Epithelial cell of proximal tubule (primary cell): ENCODE data around the gene FASN. TPM values are rescaled to one million over a fixed set of nuclear protein-coding genes. Genes with fewer than 3 reads are reported as not detected.

Experiments used
- DNase-seq: peaks from one replicate; pipeline ENCODE4 v3.0.0-alpha.2; 2011; ENCODE audit warnings: low read depth
- H3K4me3 ChIP-seq: 2 replicates; pipeline ENCODE4 v1.5.1; 2011; ENCODE audit warnings: low read depth, mild to moderate bottlenecking, low read length
- total RNA-seq: library from RNA; depleted of rRNA; stranded (reverse); fragments of >200 nt; gene quantifications from 2 replicates; pipeline ENCODE4 v1.2.3, GENCODE V29; 2015
- TF ChIP-seq, protein P1 (sequence below): conservative IDR thresholded peaks from 2 replicates; pipeline ENCODE4 v1.5.1; 2012; ENCODE audit warnings: low read depth, mild to moderate bottlenecking, low read length

Gene FASN
- total RNA-seq, 1 donor from 2014 or later, result 94.7 TPM

DNA sequence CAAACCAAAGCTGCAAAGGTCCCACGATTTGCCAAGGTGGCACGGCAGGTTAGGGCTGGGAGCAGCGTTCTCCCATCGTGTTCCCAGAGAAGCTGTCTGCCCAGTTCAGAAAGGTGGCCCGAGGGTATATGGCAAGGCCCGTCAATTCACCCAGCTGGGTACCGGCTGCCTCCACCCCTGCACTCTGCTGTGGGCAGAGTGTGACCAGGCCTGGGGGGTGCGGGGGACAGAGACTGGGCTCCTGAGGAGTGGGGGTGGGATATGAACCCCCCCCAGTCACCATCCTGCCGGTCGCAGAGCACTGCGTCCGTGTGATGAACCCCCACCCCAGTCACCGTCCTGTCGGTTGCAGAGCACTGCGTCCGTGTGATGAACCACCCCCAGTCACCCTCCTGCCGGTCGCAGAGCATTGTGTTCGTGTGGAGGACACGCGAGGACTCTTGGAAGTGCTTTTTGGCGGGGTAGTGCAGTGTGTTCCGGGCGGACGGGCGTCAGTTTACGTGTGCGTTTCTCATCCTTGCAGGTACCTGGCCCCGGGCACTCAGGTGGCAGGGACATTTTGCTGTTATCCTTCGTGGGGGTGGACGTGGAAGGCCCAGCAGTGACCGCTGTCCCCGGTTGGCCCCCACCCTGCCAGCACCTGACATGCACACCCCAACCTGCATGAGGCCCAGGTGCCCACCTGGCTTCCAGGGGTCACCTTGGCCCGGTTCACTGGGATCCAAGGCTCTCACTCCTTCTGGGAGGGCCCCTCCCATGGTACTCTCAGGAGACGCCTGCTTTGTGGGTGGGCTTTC, 2.7 kb upstream of the FASN start:
- H3K4me3 ChIP-seq, result no peak overlapping the region
- no peak for DNase-seq
- TF ChIP-seq, protein P1, sequence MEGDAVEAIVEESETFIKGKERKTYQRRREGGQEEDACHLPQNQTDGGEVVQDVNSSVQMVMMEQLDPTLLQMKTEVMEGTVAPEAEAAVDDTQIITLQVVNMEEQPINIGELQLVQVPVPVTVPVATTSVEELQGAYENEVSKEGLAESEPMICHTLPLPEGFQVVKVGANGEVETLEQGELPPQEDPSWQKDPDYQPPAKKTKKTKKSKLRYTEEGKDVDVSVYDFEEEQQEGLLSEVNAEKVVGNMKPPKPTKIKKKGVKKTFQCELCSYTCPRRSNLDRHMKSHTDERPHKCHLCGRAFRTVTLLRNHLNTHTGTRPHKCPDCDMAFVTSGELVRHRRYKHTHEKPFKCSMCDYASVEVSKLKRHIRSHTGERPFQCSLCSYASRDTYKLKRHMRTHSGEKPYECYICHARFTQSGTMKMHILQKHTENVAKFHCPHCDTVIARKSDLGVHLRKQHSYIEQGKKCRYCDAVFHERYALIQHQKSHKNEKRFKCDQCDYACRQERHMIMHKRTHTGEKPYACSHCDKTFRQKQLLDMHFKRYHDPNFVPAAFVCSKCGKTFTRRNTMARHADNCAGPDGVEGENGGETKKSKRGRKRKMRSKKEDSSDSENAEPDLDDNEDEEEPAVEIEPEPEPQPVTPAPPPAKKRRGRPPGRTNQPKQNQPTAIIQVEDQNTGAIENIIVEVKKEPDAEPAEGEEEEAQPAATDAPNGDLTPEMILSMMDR, result no peak

DNA sequence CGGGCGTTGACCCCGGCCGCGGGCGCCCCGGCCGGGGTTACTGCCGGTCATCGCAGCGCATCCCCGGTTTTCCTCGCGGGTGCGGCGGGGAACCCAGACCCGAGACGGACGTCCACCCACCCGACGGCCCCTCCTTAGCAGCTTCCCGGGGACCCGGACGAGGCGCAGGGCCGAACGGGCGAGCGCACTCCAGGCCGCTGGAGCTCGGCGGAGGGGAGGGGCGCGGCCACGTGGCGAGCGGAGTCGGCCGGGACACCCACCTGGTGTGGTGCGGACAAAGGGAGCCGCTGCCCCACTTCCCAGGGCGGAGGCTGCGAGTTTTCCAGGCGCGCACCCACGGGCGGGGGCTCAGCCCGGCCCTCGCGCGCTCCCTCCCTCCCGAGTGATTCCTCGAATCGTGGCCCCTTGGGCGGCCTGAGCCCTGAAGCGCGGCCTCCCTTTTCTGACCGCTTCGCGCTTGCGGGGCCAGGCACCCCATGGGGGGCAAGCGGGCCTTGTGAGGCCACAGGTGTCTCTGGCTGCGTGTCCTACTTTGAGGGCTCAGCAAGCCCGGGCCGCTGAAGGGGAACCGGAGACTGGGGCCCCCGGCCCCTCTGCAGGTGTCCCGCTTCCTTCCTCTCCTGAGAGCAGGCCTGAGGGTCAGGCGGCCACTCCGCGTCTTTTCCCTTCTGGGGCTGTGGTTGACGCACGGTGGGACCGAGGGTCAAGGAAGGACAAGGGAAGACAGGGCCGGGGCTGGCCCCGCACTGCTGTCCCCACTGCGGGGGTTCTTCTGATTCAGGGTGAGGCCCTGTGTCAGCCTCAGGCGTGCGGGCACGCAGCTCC, 1.1 kb upstream of the FASN start:
- no peak for DNase-seq
- TF ChIP-seq, protein P1, result no peak
- peak overlapping the region; percentile 57 for H3K4me3 ChIP-seq

DNA sequence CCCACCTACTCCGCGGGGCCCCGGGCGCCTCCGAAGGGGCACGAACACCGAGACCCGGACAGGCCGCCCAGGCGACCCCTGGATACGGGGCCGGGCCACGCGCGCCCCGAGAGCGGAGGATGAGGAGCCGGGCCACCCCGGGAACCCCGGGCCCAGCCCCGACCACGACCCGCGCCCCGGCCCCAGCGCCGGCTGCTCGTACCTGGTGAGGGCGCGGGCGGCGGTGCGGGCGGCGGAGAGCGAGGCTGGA, 192 bp downstream of the FASN start:
- TF ChIP-seq, protein P1, result no peak
- peak overlapping the region; percentile 79 for H3K4me3 ChIP-seq
- no peak for DNase-seq

DNA sequence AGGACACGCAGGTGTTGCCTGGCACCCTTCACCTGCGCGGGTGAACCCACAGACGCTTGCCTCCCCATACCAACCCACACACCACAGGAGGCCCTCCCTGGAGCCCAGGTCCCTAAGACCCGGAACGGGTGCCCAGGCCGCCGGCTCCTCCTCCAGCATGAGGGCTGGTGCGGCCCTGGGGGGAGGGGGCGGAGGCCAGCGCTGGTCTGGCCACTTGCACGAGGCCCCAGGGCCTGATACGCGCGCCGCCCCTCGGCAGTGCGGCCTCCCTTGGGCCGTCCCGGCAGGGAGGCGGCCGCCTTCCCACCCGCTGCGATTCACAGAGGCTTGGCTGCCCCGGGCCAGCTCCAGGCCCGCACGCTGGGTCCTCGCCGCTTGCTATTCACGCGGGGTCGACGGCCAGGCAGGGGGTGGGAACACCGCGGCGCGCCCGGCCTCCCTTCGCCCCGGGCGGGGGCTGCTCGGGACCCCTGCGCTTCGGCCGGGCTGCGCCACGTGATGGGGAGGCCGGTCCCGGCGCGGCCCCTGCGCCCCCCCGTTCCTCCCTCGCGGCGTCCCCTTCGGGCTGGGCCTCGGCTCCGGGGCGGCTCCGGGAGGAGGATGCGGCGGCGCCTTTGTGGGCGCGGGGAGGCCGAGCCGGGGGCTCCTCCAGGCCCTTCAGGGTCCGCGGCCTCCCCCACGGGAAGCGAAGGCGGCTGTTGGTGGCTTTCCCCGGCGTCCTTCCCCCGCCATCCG, 685 bp downstream of the FASN start:
- DNase-seq, result no peak
- H3K4me3 ChIP-seq, result peak overlapping the region; percentile 79
- TF ChIP-seq, protein P1, result no peak

DNA sequence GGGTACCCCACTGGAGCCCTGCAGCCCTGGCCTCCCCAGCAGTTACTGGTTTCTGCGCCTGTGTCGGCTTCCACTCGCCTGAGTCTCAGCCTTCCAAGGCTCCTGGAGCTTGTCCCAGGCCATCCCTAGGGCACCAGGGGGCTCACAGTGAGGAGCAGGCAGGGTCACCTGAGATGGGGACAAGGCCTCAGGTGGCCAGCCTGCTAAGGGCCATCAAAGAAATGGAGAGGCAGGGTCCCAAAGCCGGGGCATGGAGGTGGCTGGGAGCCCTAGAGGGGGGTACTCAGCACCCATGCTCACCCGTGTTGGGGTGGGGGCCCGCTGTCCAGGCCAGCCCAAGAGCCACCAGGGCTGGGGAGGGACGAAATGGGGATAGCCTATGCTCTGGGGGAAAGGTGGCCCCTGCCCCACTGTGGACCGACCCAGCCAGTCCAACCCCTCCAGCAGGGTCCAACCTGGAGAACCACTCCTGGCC, 1.3 kb downstream of the FASN start:
- TF ChIP-seq, protein P1, result no peak
- H3K4me3 ChIP-seq, result peak overlapping the region; percentile 79
- no peak for DNase-seq

DNA sequence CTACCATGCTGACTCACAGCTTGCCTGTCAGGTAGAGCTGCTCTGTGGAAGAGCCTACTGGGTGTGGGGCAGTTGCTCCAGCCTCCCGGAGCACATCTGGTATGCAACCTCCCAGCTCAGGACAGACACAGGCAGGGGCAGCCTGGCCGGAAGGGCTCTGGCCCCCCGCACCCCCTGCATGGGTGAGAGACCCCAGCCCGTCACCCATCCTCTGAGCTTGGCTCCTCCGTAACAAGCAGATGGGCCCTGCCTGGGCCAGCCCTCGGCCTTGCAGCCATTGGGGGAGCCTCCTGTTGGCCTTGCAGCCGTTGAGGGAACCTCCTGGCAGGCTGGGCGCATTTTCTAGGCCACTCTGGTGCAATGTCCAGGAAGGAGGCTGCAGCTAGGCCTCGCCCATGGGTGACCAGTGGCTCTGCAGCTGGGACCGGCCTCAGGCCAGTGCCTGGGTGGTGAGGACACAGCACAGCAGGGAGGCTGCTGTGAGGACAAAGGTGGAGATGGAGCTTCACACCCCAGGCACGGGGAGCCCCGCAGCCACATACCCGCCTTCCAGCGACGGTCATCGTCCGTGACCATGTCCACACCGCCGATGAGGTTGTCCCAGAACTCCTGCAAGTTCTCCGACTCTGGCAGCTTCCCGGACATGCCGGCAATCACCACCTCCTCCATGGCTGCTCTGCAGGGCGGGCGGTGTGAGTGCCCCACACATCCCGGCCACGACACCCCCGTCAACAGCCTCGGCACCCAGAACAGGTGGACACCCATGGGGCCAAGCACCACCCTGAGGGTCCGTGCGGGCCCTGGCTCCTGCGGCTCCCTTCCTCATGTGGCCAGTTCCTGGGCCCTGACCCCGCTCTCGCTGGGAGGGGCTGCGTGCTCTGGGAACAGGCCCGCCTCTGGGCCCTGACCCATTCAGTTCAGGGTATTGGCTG, 2.0 kb downstream of the FASN start:
- DNase-seq, result no peak
- TF ChIP-seq, protein P1, result no peak
- H3K4me3 ChIP-seq, result peak overlapping the region; percentile 79
